ENCODE results near the gene STRN. TPM values are rescaled to one million over a fixed set of nuclear protein-coding genes. Genes with fewer than 3 reads are reported as not detected.
"Not testable (repeated sequence)": the region's sequence is repeated elsewhere in the genome, so short reads cannot be mapped to it uniquely, and the experiment has no call there.

STRN gene
- total and polyA plus RNA-seq, 5 donors from 2014 or later = 12.3 to 34.8 (median 12.3) TPM

- H3K27ac Mint-ChIP-seq = no peak overlapping the region
- Histone ChIP-seq H3K9me3 (ENCODE audit: control insufficient read depth in 2 of 2, low read length in 2 of 2) (no peaks in the 10 kb centered on the region), H3K4me3 (ENCODE audit: low read depth, low read length) (no peak overlapping the region), H3K4me1 (ENCODE audit: control insufficient read depth, insufficient read depth, low read length, poor library complexity, severe bottlenecking) (no peaks in the 10 kb centered on the region), H3K27me3 (ENCODE audit: control insufficient read depth, insufficient read depth, low read length) (no peaks in the 10 kb centered on the region), H3K36me3 (ENCODE audit: control insufficient read depth, insufficient read depth, low read length) (peaks cover 36% of the 10 kb centered on the region), H3K27ac (ENCODE audit: insufficient read depth, low read length, poor library complexity, severe bottlenecking) (no peak overlapping the region)
- H3K36me3 Mint-ChIP-seq = peaks cover 24% of the 10 kb centered on the region
- H3K9me3 Mint-ChIP-seq = no peaks in the 10 kb centered on the region
- no peak overlapping the region for H3K4me3 Mint-ChIP-seq
- no peak for ATAC-seq (ENCODE audit: low read depth in 2 of 2)
- no peak for DNase-seq
- H3K4me1 Mint-ChIP-seq = peaks cover 0 to 6% (median 2%) of the 10 kb centered on the region in 4 donors
- no peaks in the 10 kb centered on the region for H3K27me3 Mint-ChIP-seq
These were observed 63.8 kb downstream of the STRN start for GRCh38 chr2:36902385-36903120.

- H3K36me3 Mint-ChIP-seq = peaks cover 39% of the 10 kb centered on the region
- ATAC-seq (ENCODE audit: low read depth in 2 of 2) = no peak
These were observed 73.5 kb downstream of the STRN start for GRCh38 chr2:36892805-36893204.

DNA sequence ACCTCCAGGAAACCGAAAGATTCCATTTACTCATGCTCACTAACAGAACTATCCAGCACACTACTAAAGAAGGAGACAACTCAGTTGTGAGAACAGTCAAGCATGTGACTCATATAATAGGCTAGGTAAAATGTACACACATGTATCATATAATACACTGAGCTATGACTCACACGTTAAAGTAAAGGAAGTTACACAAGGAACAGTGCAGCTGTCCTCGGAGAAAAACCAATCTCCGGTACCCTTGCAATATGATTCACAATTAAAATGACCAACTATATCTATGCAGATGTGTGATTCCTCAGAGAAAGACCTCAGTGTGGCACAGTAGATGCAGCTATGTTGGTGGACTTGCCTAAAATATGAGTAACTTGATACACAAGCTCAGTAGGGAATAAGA lies 76.5 kb downstream of the STRN start:
- no peaks in the 10 kb centered on the region for H3K9me3 ChIP-seq (ENCODE audit: control insufficient read depth in 2 of 2, low read length in 2 of 2)
- H3K4me3 ChIP-seq (ENCODE audit: low read depth, low read length) = no peak overlapping the region
- H3K36me3 ChIP-seq (ENCODE audit: control insufficient read depth, insufficient read depth, low read length) = peaks cover 51% of the 10 kb centered on the region
- Mint-ChIP-seq H3K27me3 (no peaks in the 10 kb centered on the region), H3K36me3 (peaks cover 41% of the 10 kb centered on the region), H3K4me1 (peaks cover 0 to 7% (median 6%) of the 10 kb centered on the region in 4 donors), H3K9me3 (no peaks in the 10 kb centered on the region), H3K27ac (no peak overlapping the region), H3K4me3 (no peak overlapping the region)
- DNase-seq = peak in 1 of 3 donors; percentile 39
- peak; percentile 67 to 87 for ATAC-seq (ENCODE audit: low read depth in 2 of 2)
- H3K27ac ChIP-seq (ENCODE audit: insufficient read depth, low read length, poor library complexity, severe bottlenecking) = no peak overlapping the region
- no peaks in the 10 kb centered on the region for H3K4me1 ChIP-seq (ENCODE audit: control insufficient read depth, insufficient read depth, low read length, poor library complexity, severe bottlenecking)
- H3K27me3 ChIP-seq (ENCODE audit: control insufficient read depth, insufficient read depth, low read length) = no peaks in the 10 kb centered on the region

More at GRCh38 chr2:36892805-36893204, 73.5 kb downstream of the STRN start:
- Mint-ChIP-seq H3K4me1 (peaks cover 0 to 7% (median 6%) of the 10 kb centered on the region in 4 donors), H3K9me3 (no peaks in the 10 kb centered on the region), H3K27ac (no peak overlapping the region), H3K27me3 (no peaks in the 10 kb centered on the region), H3K4me3 (no peak overlapping the region)
- H3K4me3 ChIP-seq (ENCODE audit: low read depth, low read length) = no peak overlapping the region
- H3K9me3 ChIP-seq (ENCODE audit: control insufficient read depth in 2 of 2, low read length in 2 of 2) = no peaks in the 10 kb centered on the region
- DNase-seq = no peak
- peaks cover 43% of the 10 kb centered on the region for H3K36me3 ChIP-seq (ENCODE audit: control insufficient read depth, insufficient read depth, low read length)
- no peaks in the 10 kb centered on the region for H3K27me3 ChIP-seq (ENCODE audit: control insufficient read depth, insufficient read depth, low read length)
- no peak overlapping the region for H3K27ac ChIP-seq (ENCODE audit: insufficient read depth, low read length, poor library complexity, severe bottlenecking)
- no peaks in the 10 kb centered on the region for H3K4me1 ChIP-seq (ENCODE audit: control insufficient read depth, insufficient read depth, low read length, poor library complexity, severe bottlenecking)

- not testable (repeated sequence) for H3K9me3 ChIP-seq (ENCODE audit: control insufficient read depth in 2 of 2, low read length in 2 of 2); H3K27ac Mint-ChIP-seq; H3K9me3 Mint-ChIP-seq; ATAC-seq (ENCODE audit: low read depth in 2 of 2); H3K4me1 ChIP-seq (ENCODE audit: control insufficient read depth, insufficient read depth, low read length, poor library complexity, severe bottlenecking); H3K4me3 ChIP-seq (ENCODE audit: low read depth, low read length); H3K27me3 Mint-ChIP-seq; H3K4me3 Mint-ChIP-seq; H3K27ac ChIP-seq (ENCODE audit: insufficient read depth, low read length, poor library complexity, severe bottlenecking); H3K27me3 ChIP-seq (ENCODE audit: control insufficient read depth, insufficient read depth, low read length); DNase-seq; H3K4me1 Mint-ChIP-seq
- peaks cover 58% of the 10 kb centered on the region for H3K36me3 ChIP-seq (ENCODE audit: control insufficient read depth, insufficient read depth, low read length)
- peaks cover 34% of the 10 kb centered on the region for H3K36me3 Mint-ChIP-seq
These were observed 79.2 kb downstream of the STRN start for GRCh38 chr2:36887095-36887494.

DNA sequence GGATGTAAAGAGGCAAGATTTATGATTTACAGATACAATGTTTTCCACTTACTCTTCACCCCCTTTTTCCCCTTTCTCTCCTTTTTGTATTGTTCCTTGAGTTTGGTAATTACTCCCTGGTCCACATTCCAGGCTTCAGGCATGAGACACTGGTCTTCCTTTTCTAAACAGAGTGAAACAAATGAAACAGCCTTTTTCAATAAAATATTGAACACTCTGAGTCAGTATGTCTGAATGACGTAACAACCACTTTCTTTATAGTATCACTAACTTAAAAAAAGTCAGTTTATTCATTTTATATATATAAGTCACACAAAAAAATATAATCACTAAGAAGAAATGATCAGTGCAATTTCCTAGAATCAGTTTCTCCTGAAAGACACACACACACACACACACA lies 79.7 kb downstream of the STRN start:
- H3K4me3 ChIP-seq (ENCODE audit: low read depth, low read length) = no peak overlapping the region
- H3K9me3 ChIP-seq (ENCODE audit: control insufficient read depth in 2 of 2, low read length in 2 of 2) = no peaks in the 10 kb centered on the region
- DNase-seq (no peak), ATAC-seq (ENCODE audit: low read depth in 2 of 2) (no peak)
- no peak overlapping the region for H3K27ac ChIP-seq (ENCODE audit: insufficient read depth, low read length, poor library complexity, severe bottlenecking)
- Mint-ChIP-seq H3K36me3 (peaks cover 35% of the 10 kb centered on the region), H3K4me1 (peaks cover 0 to 7% (median 6%) of the 10 kb centered on the region in 4 donors), H3K9me3 (no peaks in the 10 kb centered on the region), H3K27me3 (no peaks in the 10 kb centered on the region), H3K27ac (no peak overlapping the region), H3K4me3 (no peak overlapping the region)
- no peaks in the 10 kb centered on the region for H3K27me3 ChIP-seq (ENCODE audit: control insufficient read depth, insufficient read depth, low read length)
- H3K4me1 ChIP-seq (ENCODE audit: control insufficient read depth, insufficient read depth, low read length, poor library complexity, severe bottlenecking) = no peaks in the 10 kb centered on the region
- peaks cover 57% of the 10 kb centered on the region for H3K36me3 ChIP-seq (ENCODE audit: control insufficient read depth, insufficient read depth, low read length)

GRCh38 chr2:36885605-36886004 lies 80.7 kb downstream of the STRN start:
- Mint-ChIP-seq H3K4me3 (no peak overlapping the region), H3K4me1 (peaks cover 0 to 7% (median 6%) of the 10 kb centered on the region in 4 donors), H3K9me3 (no peaks in the 10 kb centered on the region), H3K36me3 (peaks cover 35% of the 10 kb centered on the region), H3K27me3 (no peaks in the 10 kb centered on the region), H3K27ac (no peak overlapping the region)
- H3K27me3 ChIP-seq (ENCODE audit: control insufficient read depth, insufficient read depth, low read length) = no peaks in the 10 kb centered on the region
- ATAC-seq (ENCODE audit: low read depth in 2 of 2) = no peak
- no peak for DNase-seq
- H3K36me3 ChIP-seq (ENCODE audit: control insufficient read depth, insufficient read depth, low read length) = peaks cover 62% of the 10 kb centered on the region
- no peak overlapping the region for H3K4me3 ChIP-seq (ENCODE audit: low read depth, low read length)
- H3K27ac ChIP-seq (ENCODE audit: insufficient read depth, low read length, poor library complexity, severe bottlenecking) = no peak overlapping the region
- no peaks in the 10 kb centered on the region for H3K4me1 ChIP-seq (ENCODE audit: control insufficient read depth, insufficient read depth, low read length, poor library complexity, severe bottlenecking)
- no peaks in the 10 kb centered on the region for H3K9me3 ChIP-seq (ENCODE audit: control insufficient read depth in 2 of 2, low read length in 2 of 2)

DNA sequence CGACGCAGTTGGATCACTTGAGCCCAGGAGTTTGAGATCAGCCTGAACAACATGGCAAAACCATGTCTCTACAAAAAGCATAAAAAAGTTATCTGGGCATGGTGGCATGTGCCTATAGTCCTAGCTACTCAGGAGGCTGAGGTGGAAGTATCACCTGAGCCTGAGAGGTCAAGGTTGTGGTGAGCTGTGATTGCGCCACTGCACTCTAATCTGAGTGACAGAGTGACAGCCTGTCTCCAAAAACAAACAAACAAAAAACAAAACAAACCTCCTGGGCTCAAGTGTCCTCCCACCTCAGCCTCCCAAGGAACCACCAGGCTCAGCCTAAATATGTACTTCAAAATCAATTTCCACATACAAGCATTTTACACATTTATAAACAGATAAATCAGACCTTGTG lies 83.8 kb downstream of the STRN start:
- no peaks in the 10 kb centered on the region for H3K27me3 Mint-ChIP-seq
- peaks cover 59% of the 10 kb centered on the region for H3K36me3 ChIP-seq (ENCODE audit: control insufficient read depth, insufficient read depth, low read length)
- H3K4me1 Mint-ChIP-seq = no peaks in the 10 kb centered on the region
- no peak for DNase-seq
- no peak for ATAC-seq (ENCODE audit: low read depth in 2 of 2)
- no peaks in the 10 kb centered on the region for H3K9me3 Mint-ChIP-seq
- H3K4me1 ChIP-seq (ENCODE audit: control insufficient read depth, insufficient read depth, low read length, poor library complexity, severe bottlenecking) = no peaks in the 10 kb centered on the region
- H3K27ac Mint-ChIP-seq = no peak overlapping the region
- no peaks in the 10 kb centered on the region for H3K9me3 ChIP-seq (ENCODE audit: control insufficient read depth in 2 of 2, low read length in 2 of 2)
- H3K4me3 ChIP-seq (ENCODE audit: low read depth, low read length) = no peak overlapping the region
- no peaks in the 10 kb centered on the region for H3K27me3 ChIP-seq (ENCODE audit: control insufficient read depth, insufficient read depth, low read length)
- no peak overlapping the region for H3K27ac ChIP-seq (ENCODE audit: insufficient read depth, low read length, poor library complexity, severe bottlenecking)
- H3K4me3 Mint-ChIP-seq = no peak overlapping the region
- H3K36me3 Mint-ChIP-seq = peaks cover 29% of the 10 kb centered on the region

DNA sequence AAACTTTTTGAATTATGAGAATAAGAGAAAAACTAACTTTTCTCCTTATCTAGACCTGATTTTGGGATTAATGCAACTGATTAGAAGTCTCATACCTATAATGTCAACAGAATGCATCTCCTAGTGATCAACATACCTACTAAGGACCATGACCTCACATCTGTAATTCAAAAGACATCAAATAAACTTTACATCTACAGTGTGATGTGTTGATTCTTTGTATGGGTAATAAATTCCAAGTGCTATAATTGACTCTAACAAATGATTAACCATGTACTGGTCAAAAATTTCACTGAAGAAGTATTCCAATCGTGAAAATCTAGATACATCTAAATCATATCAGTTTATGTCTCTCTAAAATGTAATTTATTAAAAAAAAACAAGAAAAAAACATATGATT lies 84.5 kb downstream of the STRN start:
- peaks cover 34% of the 10 kb centered on the region for H3K36me3 Mint-ChIP-seq
- Histone ChIP-seq H3K4me3 (ENCODE audit: low read depth, low read length) (no peak overlapping the region), H3K9me3 (ENCODE audit: control insufficient read depth in 2 of 2, low read length in 2 of 2) (no peaks in the 10 kb centered on the region), H3K27ac (ENCODE audit: insufficient read depth, low read length, poor library complexity, severe bottlenecking) (no peak overlapping the region), H3K36me3 (ENCODE audit: control insufficient read depth, insufficient read depth, low read length) (peaks cover 67% of the 10 kb centered on the region), H3K4me1 (ENCODE audit: control insufficient read depth, insufficient read depth, low read length, poor library complexity, severe bottlenecking) (no peaks in the 10 kb centered on the region), H3K27me3 (ENCODE audit: control insufficient read depth, insufficient read depth, low read length) (no peaks in the 10 kb centered on the region)
- no peaks in the 10 kb centered on the region for H3K9me3 Mint-ChIP-seq
- H3K27me3 Mint-ChIP-seq = no peaks in the 10 kb centered on the region
- no peak overlapping the region for H3K4me3 Mint-ChIP-seq
- DNase-seq (no peak), ATAC-seq (ENCODE audit: low read depth in 2 of 2) (no peak)
- H3K4me1 Mint-ChIP-seq = no peaks in the 10 kb centered on the region
- no peak overlapping the region for H3K27ac Mint-ChIP-seq
